Muscle layer of duodenum (tissue), 2 donors: ENCODE results near the gene TMEM236.

Source experiments
- H3K27ac ChIP-seq: one replicate; pipeline ENCODE4 v1.7.0; 2013; ENCODE audit warnings: mild to moderate bottlenecking, low read length
- H3K27me3 ChIP-seq: one replicate; pipeline ENCODE4 v1.7.0; 2013; ENCODE audit warnings: low read depth, mild to moderate bottlenecking, control low read depth, low read length
- H3K36me3 ChIP-seq, 2 donors: one replicate each; pipeline ENCODE4 v1.7.0; 2013; ENCODE audit warnings: low read length in 2 of 2, control low read depth in 1 of 2, mild to moderate bottlenecking in 1 of 2; ENCODE audit not compliant: insufficient read depth in 2 of 2, control insufficient read depth in 1 of 2
- H3K4me1 ChIP-seq, 2 donors: one replicate each; pipeline ENCODE4 v1.7.0; 2013; ENCODE audit warnings: low read length in 2 of 2, mild to moderate bottlenecking in 2 of 2, control low read depth in 1 of 2, moderate library complexity in 1 of 2; ENCODE audit not compliant: insufficient read depth in 2 of 2, control insufficient read depth in 1 of 2
- H3K4me3 ChIP-seq, 2 donors: one replicate each; pipeline ENCODE4 v1.7.0; 2013; ENCODE audit warnings: low read length in 2 of 2, low read depth in 1 of 2, mild to moderate bottlenecking in 1 of 2
- H3K9me3 ChIP-seq, 2 donors: one replicate each; pipeline ENCODE4 v1.7.0; 2013; ENCODE audit warnings: low read length in 2 of 2, control low read depth in 1 of 2, mild to moderate bottlenecking in 1 of 2; ENCODE audit not compliant: control insufficient read depth in 1 of 2
- donor health status: healthy.

TMEM236 gene

GRCh38 chr10:17808971-17809841, 57.2 kb downstream of the TMEM236 start, which contains the start of gene MRC1:
TSS of gene MRC1 (plus strand) at chr10:17809348. CDS start at chr10:17809466, 118 bp downstream.
- Histone ChIP-seq H3K4me1 (no peaks in the 10 kb centered on the region), H3K27me3 (no peaks in the 10 kb centered on the region), H3K36me3 (no peaks in the 10 kb centered on the region), H3K4me3 (peak within 1 kb of the TSS; percentile 16 to 51), H3K27ac (peak within 1 kb of the TSS; percentile 61), H3K9me3 (no peaks in the 10 kb centered on the region)

DNA sequence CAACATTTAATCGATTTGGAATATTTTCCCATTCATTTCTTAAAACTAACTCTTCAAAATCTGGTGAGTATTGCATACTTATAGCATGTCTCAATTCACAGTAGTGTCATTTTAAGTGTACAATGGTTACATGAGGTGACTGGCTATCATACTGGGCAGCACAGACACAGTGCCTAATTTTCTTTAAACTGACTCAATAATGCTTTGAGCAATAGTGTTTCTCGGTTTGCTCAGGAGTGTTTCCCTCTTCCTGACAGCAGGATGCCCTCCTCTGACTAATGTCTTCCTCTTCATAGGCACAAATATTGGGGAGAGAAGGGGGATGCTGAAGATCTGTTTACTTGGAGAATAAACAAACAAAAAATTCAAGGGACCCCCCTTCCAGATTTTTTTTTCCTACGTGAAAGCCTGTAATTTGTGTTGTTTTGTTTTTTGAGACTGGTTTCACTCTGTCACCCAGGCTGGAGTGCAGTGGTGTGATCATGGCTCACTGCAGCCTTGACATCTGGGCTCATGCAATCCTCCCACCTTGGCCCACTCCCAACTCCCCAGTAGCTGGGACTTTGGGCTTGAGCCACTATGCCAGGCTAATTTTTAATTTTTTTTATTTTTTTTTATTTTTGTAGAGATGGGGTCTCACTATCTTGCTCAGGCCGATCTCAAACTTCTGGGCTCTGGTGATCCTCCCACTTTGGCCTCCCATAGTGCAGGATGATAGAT, 59.3 kb downstream of the TMEM236 start:
- Histone ChIP-seq H3K4me3 (peak overlapping the region in 1 of 2 donors; percentile 37), H3K4me1 (no peaks in the 10 kb centered on the region), H3K27me3 (no peaks in the 10 kb centered on the region), H3K27ac (no peak overlapping the region), H3K36me3 (no peaks in the 10 kb centered on the region), H3K9me3 (no peaks in the 10 kb centered on the region)

- H3K27me3 ChIP-seq: no peaks in the 10 kb centered on the region
- H3K27ac ChIP-seq: no peak overlapping the region
- H3K36me3 ChIP-seq: no peaks in the 10 kb centered on the region
- no peak overlapping the region for H3K4me3 ChIP-seq
- no peaks in the 10 kb centered on the region for H3K9me3 ChIP-seq
- no peaks in the 10 kb centered on the region for H3K4me1 ChIP-seq
These were observed 63.0 kb downstream of the TMEM236 start for GRCh38 chr10:17814973-17815372.

GRCh38 chr10:17816199-17816598, 64.2 kb downstream of the TMEM236 start:
- Histone ChIP-seq H3K9me3 (no peaks in the 10 kb centered on the region), H3K4me3 (no peak overlapping the region), H3K4me1 (no peaks in the 10 kb centered on the region), H3K27ac (no peak overlapping the region), H3K36me3 (no peaks in the 10 kb centered on the region), H3K27me3 (no peaks in the 10 kb centered on the region)

- Histone ChIP-seq H3K9me3 (no peaks in the 10 kb centered on the region), H3K27ac (no peak overlapping the region), H3K27me3 (no peaks in the 10 kb centered on the region), H3K4me1 (no peaks in the 10 kb centered on the region), H3K4me3 (no peak overlapping the region), H3K36me3 (no peaks in the 10 kb centered on the region)
These were observed 65.3 kb downstream of the TMEM236 start for GRCh38 chr10:17817316-17817715.

- Histone ChIP-seq H3K9me3 (no peaks in the 10 kb centered on the region), H3K27me3 (no peaks in the 10 kb centered on the region), H3K36me3 (no peaks in the 10 kb centered on the region), H3K27ac (no peak overlapping the region), H3K4me1 (no peaks in the 10 kb centered on the region), H3K4me3 (no peak overlapping the region)
These were observed 65.8 kb downstream of the TMEM236 start for GRCh38 chr10:17817790-17818189.

GRCh38 chr10:17819836-17820235, 67.8 kb downstream of the TMEM236 start:
- Histone ChIP-seq H3K27ac (no peak overlapping the region), H3K4me1 (no peaks in the 10 kb centered on the region), H3K4me3 (no peak overlapping the region), H3K9me3 (no peaks in the 10 kb centered on the region), H3K36me3 (no peaks in the 10 kb centered on the region), H3K27me3 (no peaks in the 10 kb centered on the region)

DNA sequence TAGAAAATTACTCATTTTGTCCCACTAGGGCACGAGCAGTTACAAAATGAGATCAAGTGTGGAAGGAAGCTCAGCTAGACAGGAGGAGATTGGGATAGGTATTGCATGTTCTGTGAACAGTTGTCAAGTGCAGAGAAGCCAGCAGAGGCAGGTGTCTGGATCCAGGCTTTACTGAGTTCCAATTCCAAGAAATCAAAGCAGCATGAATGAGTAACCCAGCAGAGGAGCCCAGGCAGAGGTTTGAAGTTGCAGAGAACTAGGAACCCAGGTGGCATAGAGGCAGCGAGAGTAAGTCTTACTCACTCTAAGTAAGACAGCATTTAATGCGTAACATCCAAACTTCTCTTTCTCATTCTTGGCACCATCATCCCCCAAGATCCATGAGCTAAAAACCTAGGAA, 68.9 kb downstream of the TMEM236 start:
- Histone ChIP-seq H3K27ac (no peak overlapping the region), H3K4me1 (no peaks in the 10 kb centered on the region), H3K27me3 (no peaks in the 10 kb centered on the region), H3K36me3 (no peaks in the 10 kb centered on the region), H3K9me3 (no peaks in the 10 kb centered on the region), H3K4me3 (no peak overlapping the region)

GRCh38 chr10:17821893-17822292, 69.9 kb downstream of the TMEM236 start:
- H3K4me3 ChIP-seq: no peak overlapping the region
- no peaks in the 10 kb centered on the region for H3K27me3 ChIP-seq
- no peaks in the 10 kb centered on the region for H3K9me3 ChIP-seq
- H3K36me3 ChIP-seq: no peaks in the 10 kb centered on the region
- H3K27ac ChIP-seq: no peak overlapping the region
- H3K4me1 ChIP-seq: no peaks in the 10 kb centered on the region

DNA sequence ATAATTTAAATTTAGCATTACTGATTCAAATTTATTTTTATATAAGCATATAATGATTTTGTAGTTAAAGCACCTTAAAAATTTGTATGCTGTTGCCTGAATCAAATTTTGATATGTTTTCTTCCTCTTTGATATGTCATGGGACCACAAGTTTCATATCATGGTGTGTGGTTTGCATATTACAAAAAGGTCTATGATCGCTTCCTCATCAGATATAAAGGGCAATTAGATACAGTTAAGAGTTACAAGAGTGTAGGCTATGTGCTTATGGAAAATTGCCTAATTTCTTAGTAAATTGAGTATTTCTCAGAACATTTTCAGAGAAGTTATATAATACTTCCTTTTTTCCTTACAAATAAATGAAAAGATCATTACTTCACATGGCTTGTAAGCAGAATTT, 79.3 kb downstream of the TMEM236 start:
- Histone ChIP-seq H3K4me1 (peaks cover 0 to 9% of the 10 kb centered on the region in 2 donors), H3K27ac (no peak overlapping the region), H3K27me3 (no peaks in the 10 kb centered on the region), H3K4me3 (no peak overlapping the region), H3K36me3 (no peaks in the 10 kb centered on the region), H3K9me3 (no peaks in the 10 kb centered on the region)

GRCh38 chr10:17831896-17832295, 79.9 kb downstream of the TMEM236 start:
- H3K27ac ChIP-seq: no peak overlapping the region
- no peaks in the 10 kb centered on the region for H3K27me3 ChIP-seq
- no peak overlapping the region for H3K4me3 ChIP-seq
- peaks cover 0 to 9% of the 10 kb centered on the region in 2 donors for H3K4me1 ChIP-seq
- H3K9me3 ChIP-seq: no peaks in the 10 kb centered on the region
- H3K36me3 ChIP-seq: no peaks in the 10 kb centered on the region
